ENCODE results near the gene D2HGDH.
"Not testable (repeated sequence)": the region's sequence is repeated elsewhere in the genome, so short reads cannot be mapped to it uniquely, and the experiment has no call there.

GRCh38 chr2:241743008-241743407 lies 8.6 kb downstream of the D2HGDH start:
- TF ChIP-seq, protein P1, sequence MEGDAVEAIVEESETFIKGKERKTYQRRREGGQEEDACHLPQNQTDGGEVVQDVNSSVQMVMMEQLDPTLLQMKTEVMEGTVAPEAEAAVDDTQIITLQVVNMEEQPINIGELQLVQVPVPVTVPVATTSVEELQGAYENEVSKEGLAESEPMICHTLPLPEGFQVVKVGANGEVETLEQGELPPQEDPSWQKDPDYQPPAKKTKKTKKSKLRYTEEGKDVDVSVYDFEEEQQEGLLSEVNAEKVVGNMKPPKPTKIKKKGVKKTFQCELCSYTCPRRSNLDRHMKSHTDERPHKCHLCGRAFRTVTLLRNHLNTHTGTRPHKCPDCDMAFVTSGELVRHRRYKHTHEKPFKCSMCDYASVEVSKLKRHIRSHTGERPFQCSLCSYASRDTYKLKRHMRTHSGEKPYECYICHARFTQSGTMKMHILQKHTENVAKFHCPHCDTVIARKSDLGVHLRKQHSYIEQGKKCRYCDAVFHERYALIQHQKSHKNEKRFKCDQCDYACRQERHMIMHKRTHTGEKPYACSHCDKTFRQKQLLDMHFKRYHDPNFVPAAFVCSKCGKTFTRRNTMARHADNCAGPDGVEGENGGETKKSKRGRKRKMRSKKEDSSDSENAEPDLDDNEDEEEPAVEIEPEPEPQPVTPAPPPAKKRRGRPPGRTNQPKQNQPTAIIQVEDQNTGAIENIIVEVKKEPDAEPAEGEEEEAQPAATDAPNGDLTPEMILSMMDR (conservative IDR thresholded peaks at IDR 0.05; ENCODE audit: low read depth, low read length), result not testable (repeated sequence)
- TF ChIP-seq EZH2 (IDR thresholded peaks at IDR 0.05; ENCODE audit: borderline replicate concordance, low read depth, low read length, poor library complexity, severe bottlenecking), result not testable (repeated sequence)
